ENCODE results near the gene HSBP1.

HSBP1 gene

GRCh38 chr16:83807710-83808572, at the start of gene HSBP1:
HSBP1 (plus strand) TSS chr16:83807978; CDS start chr16:83808077, 99 bp downstream.
- in situ Hi-C loops (cut with MboI; ENCODE audit: low sequenced_read_pairs): no loop called here

GRCh38 chr16:83762141-83762991, 45.4 kb upstream of the HSBP1 start:
- in situ Hi-C loops (cut with MboI; ENCODE audit: low sequenced_read_pairs): no loop called here

GRCh38 chr16:83762992-83763358, 44.8 kb upstream of the HSBP1 start:
- in situ Hi-C loops (cut with MboI; ENCODE audit: low sequenced_read_pairs): no loop called here

- in situ Hi-C loops (cut with MboI; ENCODE audit: low sequenced_read_pairs): no loop called here
Observed at GRCh38 chr16:83768986-83769385, 38.8 kb upstream of the HSBP1 start.

- in situ Hi-C loops (cut with MboI; ENCODE audit: low sequenced_read_pairs): no loop called here
Observed at GRCh38 chr16:83769397-83770008, 38.3 kb upstream of the HSBP1 start.

- in situ Hi-C loops (cut with MboI; ENCODE audit: low sequenced_read_pairs): no loop called here
Observed at GRCh38 chr16:83771306-83771942, 36.4 kb upstream of the HSBP1 start.

- in situ Hi-C loops (cut with MboI; ENCODE audit: low sequenced_read_pairs): no loop called here
Observed at GRCh38 chr16:83772806-83773205, 35.0 kb upstream of the HSBP1 start.

- in situ Hi-C loops (cut with MboI; ENCODE audit: low sequenced_read_pairs): no loop called here
Observed at GRCh38 chr16:83774066-83774465, 33.7 kb upstream of the HSBP1 start.

- in situ Hi-C loops (cut with MboI; ENCODE audit: low sequenced_read_pairs): no loop called here
Observed at GRCh38 chr16:83776944-83777343, 30.8 kb upstream of the HSBP1 start.

- in situ Hi-C loops (cut with MboI; ENCODE audit: low sequenced_read_pairs): no loop called here
Observed at GRCh38 chr16:83779886-83780285, 27.9 kb upstream of the HSBP1 start.

- in situ Hi-C loops (cut with MboI; ENCODE audit: low sequenced_read_pairs): no loop called here
Observed at GRCh38 chr16:83785455-83785854, 22.3 kb upstream of the HSBP1 start.

GRCh38 chr16:83789642-83790401, 18.0 kb upstream of the HSBP1 start:
- in situ Hi-C loops (cut with MboI; ENCODE audit: low sequenced_read_pairs): no loop called here

GRCh38 chr16:83791916-83792315, 15.9 kb upstream of the HSBP1 start:
- in situ Hi-C loops (cut with MboI; ENCODE audit: low sequenced_read_pairs): no loop called here

- in situ Hi-C loops (cut with MboI; ENCODE audit: low sequenced_read_pairs): no loop called here
Observed at GRCh38 chr16:83792391-83792790, 15.4 kb upstream of the HSBP1 start.

GRCh38 chr16:83793179-83793578, 14.6 kb upstream of the HSBP1 start:
- in situ Hi-C loops (cut with MboI; ENCODE audit: low sequenced_read_pairs): no loop called here

GRCh38 chr16:83794860-83795554, 12.8 kb upstream of the HSBP1 start:
- in situ Hi-C loops (cut with MboI; ENCODE audit: low sequenced_read_pairs): no loop called here

- in situ Hi-C loops (cut with MboI; ENCODE audit: low sequenced_read_pairs): no loop called here
Observed at GRCh38 chr16:83797013-83797412, 10.8 kb upstream of the HSBP1 start.

- in situ Hi-C loops (cut with MboI; ENCODE audit: low sequenced_read_pairs): no loop called here
Observed at GRCh38 chr16:83799336-83799735, 8.4 kb upstream of the HSBP1 start.

GRCh38 chr16:83802135-83802534, 5.6 kb upstream of the HSBP1 start:
- in situ Hi-C loops (cut with MboI; ENCODE audit: low sequenced_read_pairs): no loop called here

Data from HL-60/S4 treated with retinoic acid at 250 ng/mL for 4 days and 3 days (cell line).